Neural cell (in vitro differentiated cells): ENCODE data around the gene SLC25A42.

Experiments
- CTCF ChIP-seq: fragments of 450-650 bp; IDR thresholded peaks from 2 replicates; pipeline ENCODE4 v1.5.1; 2014; ENCODE audit warnings: antibody characterized with exemption, mild to moderate bottlenecking, moderate library complexity; ENCODE audit not compliant: poor library complexity, severe bottlenecking
- POLR2AphosphoS5 ChIP-seq: IDR thresholded peaks from 2 replicates; pipeline ENCODE4 v1.6.1; 2012

GRCh38 chr19:19075126-19075525 is 11.3 kb downstream of the SLC25A42 start:
- TF ChIP-seq CTCF (no peak), POLR2AphosphoS5 (no peak)
